ENCODE results near the gene DCDC2. TPM values are rescaled to one million over a fixed set of nuclear protein-coding genes. Genes with fewer than 3 reads are reported as not detected.
"Not testable (repeated sequence)": the region's sequence is repeated elsewhere in the genome, so short reads cannot be mapped to it uniquely, and the experiment has no call there.

DCDC2 gene
- total RNA-seq, 1 donor from 2014 or later, result 142 TPM

DNA sequence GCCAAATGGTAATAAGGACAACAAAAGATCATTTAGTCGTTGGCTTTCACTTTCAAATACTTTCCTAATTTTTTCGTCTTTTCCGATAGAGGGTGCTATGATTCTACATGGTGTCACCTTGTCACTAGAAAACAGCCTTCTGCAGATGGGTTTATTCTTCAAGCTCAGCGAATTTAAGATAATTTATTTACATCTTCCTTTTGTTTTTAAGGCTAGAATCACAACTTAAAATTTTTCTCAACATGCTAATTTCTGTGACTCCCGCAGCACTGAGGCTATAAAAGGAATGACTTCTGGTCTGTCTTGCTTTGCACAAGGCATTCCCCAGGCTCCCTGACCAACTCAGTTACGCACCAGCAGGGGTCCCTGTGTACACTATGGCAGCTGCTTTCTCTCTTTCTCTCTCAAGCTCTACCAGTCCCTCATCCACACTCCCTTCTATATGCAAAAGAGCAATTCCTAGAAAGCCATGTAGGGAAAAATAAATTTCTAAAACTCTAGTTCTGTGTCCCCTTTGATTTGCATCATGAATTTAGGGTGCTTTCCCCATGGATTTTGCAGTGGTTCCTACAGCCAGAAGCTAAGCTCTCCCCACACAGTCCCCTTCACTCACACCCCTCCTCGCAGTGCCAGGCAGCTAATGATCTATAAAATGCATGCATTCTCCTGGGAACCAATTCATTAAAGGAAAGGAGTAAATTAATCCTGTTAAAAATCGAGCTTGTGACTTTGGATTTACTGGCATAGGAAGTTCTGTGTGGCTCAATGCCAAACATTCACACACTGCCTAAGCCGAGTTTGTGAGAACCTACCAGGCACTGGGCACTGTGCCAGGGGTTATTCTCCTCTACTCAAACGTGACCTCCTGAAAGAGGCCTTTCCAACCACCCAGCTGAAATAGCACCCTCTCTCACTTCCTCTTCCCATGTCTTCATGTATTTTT lies 74.5 kb downstream of the DCDC2 start:
- peak; percentile 92 for DNase-seq (ENCODE audit: low read depth)
- H3K4me3 ChIP-seq (ENCODE audit: low read depth, low read length), result peak overlapping the region; percentile 27
- TF ChIP-seq, protein P1, sequence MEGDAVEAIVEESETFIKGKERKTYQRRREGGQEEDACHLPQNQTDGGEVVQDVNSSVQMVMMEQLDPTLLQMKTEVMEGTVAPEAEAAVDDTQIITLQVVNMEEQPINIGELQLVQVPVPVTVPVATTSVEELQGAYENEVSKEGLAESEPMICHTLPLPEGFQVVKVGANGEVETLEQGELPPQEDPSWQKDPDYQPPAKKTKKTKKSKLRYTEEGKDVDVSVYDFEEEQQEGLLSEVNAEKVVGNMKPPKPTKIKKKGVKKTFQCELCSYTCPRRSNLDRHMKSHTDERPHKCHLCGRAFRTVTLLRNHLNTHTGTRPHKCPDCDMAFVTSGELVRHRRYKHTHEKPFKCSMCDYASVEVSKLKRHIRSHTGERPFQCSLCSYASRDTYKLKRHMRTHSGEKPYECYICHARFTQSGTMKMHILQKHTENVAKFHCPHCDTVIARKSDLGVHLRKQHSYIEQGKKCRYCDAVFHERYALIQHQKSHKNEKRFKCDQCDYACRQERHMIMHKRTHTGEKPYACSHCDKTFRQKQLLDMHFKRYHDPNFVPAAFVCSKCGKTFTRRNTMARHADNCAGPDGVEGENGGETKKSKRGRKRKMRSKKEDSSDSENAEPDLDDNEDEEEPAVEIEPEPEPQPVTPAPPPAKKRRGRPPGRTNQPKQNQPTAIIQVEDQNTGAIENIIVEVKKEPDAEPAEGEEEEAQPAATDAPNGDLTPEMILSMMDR (conservative IDR thresholded peaks at IDR 0.05; ENCODE audit: low read depth, low read length), result peak; percentile 83

DNA sequence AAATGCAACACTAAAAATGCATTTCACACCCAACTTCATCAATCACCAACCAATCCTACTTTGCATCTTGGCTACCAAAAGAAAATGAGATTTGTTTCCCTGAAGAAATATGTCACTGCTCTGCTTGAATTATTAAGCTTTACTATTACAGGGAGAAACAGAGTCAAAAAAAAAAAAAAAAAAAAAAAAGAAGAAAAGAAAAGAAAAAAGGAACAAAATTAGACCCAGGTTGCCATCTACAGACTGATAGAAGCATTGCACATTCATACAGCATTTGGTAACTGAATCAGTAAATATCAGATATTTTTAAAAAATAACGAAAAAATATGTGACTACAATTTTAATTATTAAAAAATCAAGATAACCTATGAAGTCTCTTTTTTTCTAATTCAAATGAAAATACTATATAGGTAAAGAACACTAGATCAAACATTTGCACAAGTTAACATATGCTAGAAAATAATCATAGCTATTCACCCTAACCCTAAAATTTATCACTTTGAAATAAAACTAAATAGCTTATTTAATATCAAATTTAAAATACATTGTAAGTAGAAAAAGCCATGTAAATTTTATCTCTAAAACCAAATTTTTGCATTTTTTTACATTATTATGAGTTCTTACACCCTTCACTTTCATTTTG lies 83.3 kb downstream of the DCDC2 start:
- no peak for DNase-seq (ENCODE audit: low read depth)
- H3K4me3 ChIP-seq (ENCODE audit: low read depth, low read length), result no peak overlapping the region
- TF ChIP-seq, protein P1 (conservative IDR thresholded peaks at IDR 0.05; ENCODE audit: low read depth, low read length), result peak; percentile 62

DNA sequence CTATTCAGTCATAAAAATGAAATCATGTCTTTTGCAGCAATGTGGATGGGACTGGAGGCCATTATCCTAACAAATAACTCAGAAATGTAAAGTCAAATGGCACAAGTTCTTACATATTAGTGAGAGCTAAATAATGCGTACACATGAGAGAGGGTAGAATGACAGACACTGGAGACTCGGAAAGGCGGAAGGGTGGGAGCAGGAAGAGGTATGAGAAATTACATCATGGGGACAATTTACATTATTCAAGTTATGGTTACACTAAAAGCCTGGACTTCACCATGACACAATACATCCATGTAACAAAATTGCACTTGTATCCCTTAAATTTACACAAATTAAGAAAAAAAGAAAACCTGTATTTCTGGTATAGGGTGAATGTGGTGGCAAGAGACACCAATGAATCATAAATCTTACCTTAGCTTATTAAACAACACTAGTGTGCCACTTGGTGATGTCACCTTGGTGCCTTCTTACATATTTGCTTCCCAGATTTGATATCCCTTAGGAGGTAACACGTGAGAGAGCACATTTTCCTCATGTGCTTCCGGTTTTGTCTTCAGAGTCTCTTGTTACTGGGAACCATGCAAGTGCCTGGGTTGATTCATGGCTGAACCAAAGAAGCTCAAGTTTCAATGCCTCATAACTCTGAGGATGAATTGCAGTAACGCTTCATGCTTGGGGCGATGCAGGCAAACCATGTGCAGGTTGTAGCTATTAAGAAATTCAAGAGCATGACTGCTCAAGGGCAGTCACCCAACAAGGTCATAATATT lies 84.6 kb downstream of the DCDC2 start:
- TF ChIP-seq, protein P1 (conservative IDR thresholded peaks at IDR 0.05; ENCODE audit: low read depth, low read length), result no peak
- no peak overlapping the region for H3K4me3 ChIP-seq (ENCODE audit: low read depth, low read length)
- DNase-seq (ENCODE audit: low read depth), result peak; percentile 32

DNA sequence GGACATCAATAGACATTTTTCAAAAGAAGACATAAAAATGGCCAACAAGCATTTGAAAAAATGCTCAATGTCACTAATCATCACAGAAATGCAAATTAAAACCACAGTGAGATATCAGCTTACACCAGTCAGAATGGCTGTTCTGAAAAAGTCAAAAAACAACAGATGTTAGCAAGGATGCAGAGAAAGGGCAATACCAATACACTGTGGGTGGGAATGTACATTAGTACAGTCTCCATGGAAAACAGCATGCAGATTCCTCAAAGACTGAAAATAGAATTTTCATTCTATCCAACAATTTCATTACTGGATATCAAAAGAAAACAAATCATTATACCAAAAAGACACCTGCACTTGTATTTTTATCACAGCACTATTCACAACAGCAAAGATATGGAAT lies 85.3 kb downstream of the DCDC2 start:
- TF ChIP-seq, protein P1 (conservative IDR thresholded peaks at IDR 0.05; ENCODE audit: low read depth, low read length), result no peak
- no peak overlapping the region for H3K4me3 ChIP-seq (ENCODE audit: low read depth, low read length)
- DNase-seq (ENCODE audit: low read depth), result no peak

DNA sequence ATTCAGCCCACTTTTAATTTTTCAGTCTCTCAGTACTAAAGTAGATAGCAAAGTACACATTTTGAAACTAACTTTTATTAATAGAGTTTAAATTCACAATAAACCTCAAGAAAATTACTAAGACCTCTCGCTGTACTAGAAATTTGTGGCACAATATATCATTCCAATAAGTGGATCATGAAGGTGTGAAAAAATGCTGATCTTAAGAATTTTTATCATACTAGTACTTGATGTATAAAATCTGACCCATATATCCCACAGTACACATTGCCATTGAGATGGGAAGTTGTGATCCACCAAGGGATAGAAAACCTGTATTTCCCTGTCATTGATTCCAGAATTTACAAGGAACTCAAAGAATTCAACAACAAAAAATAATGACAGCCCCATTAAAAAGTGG lies 85.7 kb downstream of the DCDC2 start:
- DNase-seq (ENCODE audit: low read depth), result no peak
- H3K4me3 ChIP-seq (ENCODE audit: low read depth, low read length), result no peak overlapping the region
- TF ChIP-seq, protein P1 (conservative IDR thresholded peaks at IDR 0.05; ENCODE audit: low read depth, low read length), result no peak

DNA sequence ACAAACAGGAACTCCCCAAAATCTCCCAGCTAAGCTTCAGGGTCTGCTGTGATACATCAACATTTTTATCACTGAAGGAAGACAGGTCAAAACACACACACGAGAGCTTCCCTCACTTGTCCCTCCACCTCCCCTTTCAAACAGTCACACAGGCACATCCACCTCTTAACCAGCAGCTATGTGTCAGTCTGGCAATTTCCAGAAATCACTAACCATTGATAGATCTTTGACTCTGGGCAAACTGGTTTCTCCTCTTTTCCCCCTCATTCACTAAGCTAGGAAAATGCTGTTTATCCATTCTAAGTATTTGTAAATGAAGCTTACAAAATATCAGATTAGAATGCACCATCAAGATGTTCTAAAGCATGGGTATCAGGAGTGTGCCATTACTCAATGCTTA lies 87.8 kb downstream of the DCDC2 start:
- DNase-seq (ENCODE audit: low read depth), result no peak
- TF ChIP-seq, protein P1 (conservative IDR thresholded peaks at IDR 0.05; ENCODE audit: low read depth, low read length), result no peak
- no peak overlapping the region for H3K4me3 ChIP-seq (ENCODE audit: low read depth, low read length)

DNA sequence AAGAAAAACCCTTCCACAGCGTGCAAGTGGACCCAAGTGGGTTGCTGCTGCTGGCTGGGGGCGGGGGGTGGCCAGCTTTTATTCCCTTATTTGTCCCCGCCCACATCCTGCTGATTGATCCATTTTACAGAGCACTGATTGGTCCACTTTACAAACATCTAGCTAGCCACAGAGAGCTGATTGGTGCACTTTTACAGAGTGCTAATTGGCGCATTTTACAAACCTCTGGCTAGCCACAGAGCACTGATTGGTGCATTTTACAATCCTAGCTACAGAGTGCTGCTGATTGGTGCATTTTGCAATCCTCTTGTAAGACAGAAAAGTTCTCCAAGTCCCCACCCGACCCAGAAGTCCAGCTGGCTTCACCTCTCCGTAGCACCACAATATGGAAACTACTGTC lies 99.6 kb downstream of the DCDC2 start:
- not testable (repeated sequence) for DNase-seq (ENCODE audit: low read depth); H3K4me3 ChIP-seq (ENCODE audit: low read depth, low read length)

Measured in epithelial cell of proximal tubule (primary cell).